Fibroblast of lung (primary cell): ENCODE results near the gene PREP. TPM values are rescaled to one million over a fixed set of nuclear protein-coding genes. Genes with fewer than 3 reads are reported as not detected.

ENCODE experiments used
- DNase-seq, 2 donors: peaks; one replicate each; pipeline versions ENCODE4 v3.0.0 to v3.0.0-alpha.2; 2010; ENCODE audit warnings: low read depth in 2 of 2
- H2AFZ ChIP-seq: 2 replicates; pipeline ENCODE4 v1.5.1; 2012; ENCODE audit warnings: low read length, control low read depth, inconsistent platforms
- H3K27ac ChIP-seq: 2 replicates; pipeline ENCODE4 v1.5.1; 2011; ENCODE audit warnings: low read length, control low read depth; ENCODE audit not compliant: insufficient read depth
- H3K27me3 ChIP-seq: 2 replicates; pipeline ENCODE4 v1.5.1; 2011; ENCODE audit warnings: mild to moderate bottlenecking, low read length; ENCODE audit not compliant: control insufficient read depth, insufficient read depth
- H3K36me3 ChIP-seq: 2 replicates; pipeline ENCODE4 v1.5.1; 2011; ENCODE audit warnings: low read length; ENCODE audit not compliant: control insufficient read depth, insufficient read depth
- H3K4me1 ChIP-seq: 2 replicates; pipeline ENCODE4 v1.5.1; 2011; ENCODE audit warnings: low read length; ENCODE audit not compliant: control insufficient read depth, insufficient read depth; ENCODE audit errors: extremely low read depth
- H3K4me2 ChIP-seq: 2 replicates; pipeline ENCODE4 v1.5.1; 2011; ENCODE audit warnings: low read length, control low read depth; ENCODE audit not compliant: insufficient read depth; ENCODE audit errors: extremely low read depth
- H3K4me3 ChIP-seq, 4 experiments: fragments of 200-600 bp in 1 of 4; sonication (generic) in 1 of 4; replicated peaks in 1 of 4; 2 replicates each; pipeline ENCODE4 v1.5.1; 2011 to 2016; ENCODE audit warnings: low read length in 4 of 4, low read depth in 3 of 4, mild to moderate bottlenecking in 3 of 4, control low read depth in 2 of 4, inconsistent platforms in 1 of 4, mixed read lengths in 1 of 4; ENCODE audit not compliant: insufficient read depth in 1 of 4; ENCODE audit errors: control extremely low read depth in 1 of 4
- H3K79me2 ChIP-seq: 2 replicates; pipeline ENCODE4 v1.5.1; 2012; ENCODE audit warnings: mild to moderate bottlenecking, low read length, inconsistent platforms; ENCODE audit not compliant: control insufficient read depth, insufficient read depth
- H3K9ac ChIP-seq: 2 replicates; pipeline ENCODE4 v1.5.1; 2011; ENCODE audit warnings: mild to moderate bottlenecking, low read length, control low read depth; ENCODE audit not compliant: insufficient read depth
- H3K9me3 ChIP-seq: 2 replicates; pipeline ENCODE4 v1.5.1; 2012; ENCODE audit warnings: low read depth, low read length; ENCODE audit not compliant: control insufficient read depth, insufficient read depth
- H4K20me1 ChIP-seq: 2 replicates; pipeline ENCODE4 v1.5.1; 2011; ENCODE audit warnings: low read length; ENCODE audit not compliant: control insufficient read depth, insufficient read depth; ENCODE audit errors: extremely low read depth
- CTCF ChIP-seq, 2 donors: IDR thresholded peaks in 1 of 2; conservative IDR thresholded peaks in 1 of 2; 1 replicate in 1 of 2; 2 replicates in 1 of 2; pipeline ENCODE4 v1.5.1; 2011 to 2012; ENCODE audit warnings: low read length in 2 of 2, control low read depth in 1 of 2, inconsistent platforms in 1 of 2, low read depth in 1 of 2, mild to moderate bottlenecking in 1 of 2
- EZH2 ChIP-seq: IDR thresholded peaks from 2 replicates; pipeline ENCODE4 v1.5.1; 2012; ENCODE audit warnings: low read length, control low read depth, mild to moderate bottlenecking; ENCODE audit errors: missing control alignments
- polyA plus RNA-seq, 2 donors: library from polyadenylated mRNA; depleted of rRNA in 1 of 2; stranded (reverse) in 1 of 2; unstranded in 1 of 2; fragments of >200 nt; gene quantifications; 2 replicates each; pipeline ENCODE4 v1.2.1, GENCODE V29; 2011 to 2012; ENCODE audit warnings: missing spikeins in 1 of 2
- total RNA-seq: library from RNA; depleted of rRNA; stranded (reverse); fragments of >200 nt; gene quantifications from 2 replicates; pipeline ENCODE4 v1.2.1, GENCODE V29; 2014

PREP gene
- total and polyA plus RNA-seq, 2 donors (not counting 1 experiment from before 2014, with no cell fraction given) = 18.3 to 30.7 TPM

- Histone ChIP-seq H3K27ac (no peak overlapping the region), H3K27me3 (no peaks in the 10 kb centered on the region), H3K4me2 (no peak overlapping the region), H3K36me3 (peaks cover 4% of the 10 kb centered on the region), H2AFZ (no peak overlapping the region), H3K4me1 (no peaks in the 10 kb centered on the region), H4K20me1 (no peaks in the 10 kb centered on the region), H3K9ac (no peak overlapping the region), H3K79me2 (no peaks in the 10 kb centered on the region), H3K9me3 (no peaks in the 10 kb centered on the region), H3K4me3 (no peak overlapping the region)
- DNase-seq = no peak
- TF ChIP-seq CTCF (conservative IDR thresholded peaks at IDR 0.05 in 1 of 2, IDR thresholded peaks at IDR 0.05 in 1 of 2; ENCODE audit: low read depth in 1 of 2, low read length in 2 of 2) (no peak), EZH2 (no peak)
These were observed 127.3 kb downstream of the PREP start for GRCh38 chr6:105275542-105275941.

GRCh38 chr6:105274678-105275077, 128.2 kb downstream of the PREP start:
- Histone ChIP-seq H3K36me3 (peaks cover 4% of the 10 kb centered on the region), H2AFZ (no peak overlapping the region), H3K9ac (no peak overlapping the region), H3K9me3 (no peaks in the 10 kb centered on the region), H3K27ac (no peak overlapping the region), H3K4me3 (no peak overlapping the region), H3K79me2 (no peaks in the 10 kb centered on the region), H3K27me3 (no peaks in the 10 kb centered on the region), H3K4me1 (no peaks in the 10 kb centered on the region), H4K20me1 (no peaks in the 10 kb centered on the region), H3K4me2 (no peak overlapping the region)
- TF ChIP-seq CTCF (conservative IDR thresholded peaks at IDR 0.05 in 1 of 2, IDR thresholded peaks at IDR 0.05 in 1 of 2; ENCODE audit: low read depth in 1 of 2, low read length in 2 of 2) = no peak
- TF ChIP-seq EZH2 = no peak
- no peak for DNase-seq

- H3K27ac ChIP-seq = no peak overlapping the region
- H3K9me3 ChIP-seq = no peaks in the 10 kb centered on the region
These were observed 129.3 kb downstream of the PREP start for GRCh38 chr6:105273589-105273988.

More at GRCh38 chr6:105273589-105273988, 129.3 kb downstream of the PREP start:
- H4K20me1 ChIP-seq = no peaks in the 10 kb centered on the region
- H3K4me3 ChIP-seq = no peak overlapping the region
- no peak overlapping the region for H3K9ac ChIP-seq
- H3K4me2 ChIP-seq = no peak overlapping the region
- DNase-seq = no peak
- H3K27me3 ChIP-seq = no peaks in the 10 kb centered on the region
- no peaks in the 10 kb centered on the region for H3K4me1 ChIP-seq
- no peaks in the 10 kb centered on the region for H3K79me2 ChIP-seq
- H3K36me3 ChIP-seq = peaks cover 4% of the 10 kb centered on the region
- no peak for TF ChIP-seq EZH2
- no peak for TF ChIP-seq CTCF (conservative IDR thresholded peaks at IDR 0.05 in 1 of 2, IDR thresholded peaks at IDR 0.05 in 1 of 2; ENCODE audit: low read depth in 1 of 2, low read length in 2 of 2)
- H2AFZ ChIP-seq = no peak overlapping the region
